ENCODE results near the gene SIGLEC8.
"Not testable (repeated sequence)": the region's sequence is repeated elsewhere in the genome, so short reads cannot be mapped to it uniquely, and the experiment has no call there.

The SIGLEC8 gene

DNA sequence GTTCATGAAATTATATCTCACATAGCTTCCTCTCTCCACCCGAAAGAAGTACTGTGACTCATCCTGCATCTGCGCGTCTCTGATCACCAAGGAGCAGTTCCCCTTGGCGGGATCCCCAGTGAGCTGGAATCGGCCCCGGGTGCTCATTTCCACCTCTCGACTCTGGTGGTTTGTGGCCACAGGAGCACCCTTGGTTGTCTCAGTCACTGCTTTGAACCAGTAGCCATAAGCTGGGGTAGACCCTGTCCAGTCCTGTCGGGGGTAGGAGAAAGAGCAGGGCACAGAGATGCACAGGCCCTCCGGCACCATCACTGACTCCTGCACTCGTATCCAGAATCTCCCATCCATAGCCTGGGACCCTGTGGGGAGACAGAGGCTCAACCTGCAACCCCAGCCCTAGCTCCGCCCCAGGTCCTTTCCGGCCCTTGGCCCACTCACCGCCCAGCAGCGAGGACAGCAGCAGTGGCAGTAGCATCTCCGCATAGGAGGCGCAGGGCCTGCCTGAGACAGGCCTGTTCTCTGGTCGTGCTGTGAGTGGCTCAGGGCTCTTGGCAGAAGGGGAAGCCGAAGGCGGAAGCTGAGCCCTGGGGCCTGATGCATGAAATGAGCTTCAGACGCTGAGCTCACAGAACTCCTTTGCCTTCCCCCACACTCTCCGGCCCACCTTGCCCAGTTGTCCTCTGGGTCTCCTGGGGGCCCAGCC is 41.0 kb downstream of the SIGLEC8 start, which contains the start of gene SIGLEC10:
Gene SIGLEC10 (minus strand): TSS at position 536 of the 703 bp plus-strand sequence. CDS start 61 bp downstream, at position 475.
- H3K79me2 ChIP-seq (ENCODE audit: insufficient read depth, low read depth) = no peaks in the 10 kb centered on the region
- H3K27me3 ChIP-seq (ENCODE audit: insufficient read depth, low read depth) = no peaks in the 10 kb centered on the region; the same call in 1 of the 2 replicates
- H3K4me1 ChIP-seq (ENCODE audit: low read depth, poor library complexity, severe bottlenecking) = no peaks in the 10 kb centered on the region
- H4K20me1 ChIP-seq (ENCODE audit: insufficient read depth) = no peaks in the 10 kb centered on the region
- H3K4me3 ChIP-seq (IDR thresholded peaks at IDR 0.05; ENCODE audit: insufficient read depth, low read depth, low read length) = no peak within 1 kb of the TSS
- TF ChIP-seq, protein P1, sequence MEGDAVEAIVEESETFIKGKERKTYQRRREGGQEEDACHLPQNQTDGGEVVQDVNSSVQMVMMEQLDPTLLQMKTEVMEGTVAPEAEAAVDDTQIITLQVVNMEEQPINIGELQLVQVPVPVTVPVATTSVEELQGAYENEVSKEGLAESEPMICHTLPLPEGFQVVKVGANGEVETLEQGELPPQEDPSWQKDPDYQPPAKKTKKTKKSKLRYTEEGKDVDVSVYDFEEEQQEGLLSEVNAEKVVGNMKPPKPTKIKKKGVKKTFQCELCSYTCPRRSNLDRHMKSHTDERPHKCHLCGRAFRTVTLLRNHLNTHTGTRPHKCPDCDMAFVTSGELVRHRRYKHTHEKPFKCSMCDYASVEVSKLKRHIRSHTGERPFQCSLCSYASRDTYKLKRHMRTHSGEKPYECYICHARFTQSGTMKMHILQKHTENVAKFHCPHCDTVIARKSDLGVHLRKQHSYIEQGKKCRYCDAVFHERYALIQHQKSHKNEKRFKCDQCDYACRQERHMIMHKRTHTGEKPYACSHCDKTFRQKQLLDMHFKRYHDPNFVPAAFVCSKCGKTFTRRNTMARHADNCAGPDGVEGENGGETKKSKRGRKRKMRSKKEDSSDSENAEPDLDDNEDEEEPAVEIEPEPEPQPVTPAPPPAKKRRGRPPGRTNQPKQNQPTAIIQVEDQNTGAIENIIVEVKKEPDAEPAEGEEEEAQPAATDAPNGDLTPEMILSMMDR (conservative IDR thresholded peaks at IDR 0.05; ENCODE audit: low read depth, low read length) = no peak
- no peak within 1 kb of the TSS for H2AFZ ChIP-seq (ENCODE audit: low read depth)
- H3K36me3 ChIP-seq (ENCODE audit: insufficient read depth) = no peaks in the 10 kb centered on the region
- H3K9ac ChIP-seq = no peak within 1 kb of the TSS
- no peak within 1 kb of the TSS for H3K4me2 ChIP-seq
- no peak within 1 kb of the TSS for H3K27ac ChIP-seq

DNA sequence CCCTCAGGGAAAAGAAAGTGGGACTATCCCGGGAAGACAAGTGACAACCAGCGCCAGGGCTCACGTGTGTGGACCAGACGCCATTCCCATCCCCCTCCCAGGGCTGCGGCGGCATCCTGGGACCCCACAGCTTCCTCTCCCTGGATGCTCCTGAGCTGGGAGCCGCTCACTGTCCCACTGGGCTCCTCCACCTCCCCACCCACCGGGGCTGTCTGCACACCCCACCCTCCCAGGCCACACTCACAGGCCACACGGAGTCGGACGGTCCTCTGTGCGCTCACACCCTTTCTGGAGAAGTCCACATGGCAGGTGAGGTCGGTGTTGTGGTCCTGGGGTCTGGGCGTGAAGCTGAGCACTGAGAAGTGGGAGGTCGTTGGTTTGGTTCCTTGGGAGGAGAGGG is 41.8 kb downstream of the SIGLEC8 start:
- H3K9ac ChIP-seq = not testable (repeated sequence)

DNA sequence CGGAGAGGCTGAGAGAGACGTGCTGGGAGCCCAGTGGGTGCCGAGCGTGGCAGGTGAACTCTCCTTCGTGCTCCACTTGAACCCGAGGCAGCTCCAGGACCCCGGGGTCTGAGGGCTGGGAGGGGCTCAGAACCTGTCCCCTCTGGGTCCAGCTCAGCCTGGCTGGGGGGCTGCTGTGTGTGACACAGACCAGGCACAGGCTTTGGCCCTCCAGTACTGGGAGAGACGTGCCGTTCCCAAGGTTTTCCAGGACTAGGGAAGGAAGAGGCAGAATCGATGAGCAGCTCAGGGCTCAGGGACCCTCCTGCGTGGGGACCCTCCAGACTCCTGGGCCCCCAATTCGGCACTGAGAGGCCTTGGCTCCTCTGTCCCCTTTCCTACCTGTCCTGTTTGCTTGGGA is 43.1 kb downstream of the SIGLEC8 start:
- no peaks in the 10 kb centered on the region for H4K20me1 ChIP-seq (ENCODE audit: insufficient read depth)
- H3K4me1 ChIP-seq (ENCODE audit: low read depth, poor library complexity, severe bottlenecking) = no peaks in the 10 kb centered on the region
- H3K79me2 ChIP-seq (ENCODE audit: insufficient read depth, low read depth) = no peaks in the 10 kb centered on the region
- TF ChIP-seq, protein P1 (conservative IDR thresholded peaks at IDR 0.05; ENCODE audit: low read depth, low read length) = no peak
- H3K27me3 ChIP-seq (ENCODE audit: insufficient read depth, low read depth) = no peaks in the 10 kb centered on the region; the same call in 1 of the 2 replicates
- H3K27ac ChIP-seq = no peak overlapping the region
- H3K4me2 ChIP-seq = no peak overlapping the region
- no peak overlapping the region for H3K4me3 ChIP-seq (IDR thresholded peaks at IDR 0.05; ENCODE audit: insufficient read depth, low read depth, low read length)
- H2AFZ ChIP-seq (ENCODE audit: low read depth) = no peak overlapping the region
- H3K9ac ChIP-seq = no peak overlapping the region
- H3K36me3 ChIP-seq (ENCODE audit: insufficient read depth) = no peaks in the 10 kb centered on the region

More for the DNA sequence above, 41.8 kb downstream of the SIGLEC8 start:
- not testable (repeated sequence) for H3K27ac ChIP-seq; H3K4me2 ChIP-seq; H3K27me3 ChIP-seq (ENCODE audit: insufficient read depth, low read depth); H3K79me2 ChIP-seq (ENCODE audit: insufficient read depth, low read depth); H3K4me1 ChIP-seq (ENCODE audit: low read depth, poor library complexity, severe bottlenecking); H2AFZ ChIP-seq (ENCODE audit: low read depth); H3K4me3 ChIP-seq (IDR thresholded peaks at IDR 0.05; ENCODE audit: insufficient read depth, low read depth, low read length); H3K36me3 ChIP-seq (ENCODE audit: insufficient read depth); H4K20me1 ChIP-seq (ENCODE audit: insufficient read depth)

DNA sequence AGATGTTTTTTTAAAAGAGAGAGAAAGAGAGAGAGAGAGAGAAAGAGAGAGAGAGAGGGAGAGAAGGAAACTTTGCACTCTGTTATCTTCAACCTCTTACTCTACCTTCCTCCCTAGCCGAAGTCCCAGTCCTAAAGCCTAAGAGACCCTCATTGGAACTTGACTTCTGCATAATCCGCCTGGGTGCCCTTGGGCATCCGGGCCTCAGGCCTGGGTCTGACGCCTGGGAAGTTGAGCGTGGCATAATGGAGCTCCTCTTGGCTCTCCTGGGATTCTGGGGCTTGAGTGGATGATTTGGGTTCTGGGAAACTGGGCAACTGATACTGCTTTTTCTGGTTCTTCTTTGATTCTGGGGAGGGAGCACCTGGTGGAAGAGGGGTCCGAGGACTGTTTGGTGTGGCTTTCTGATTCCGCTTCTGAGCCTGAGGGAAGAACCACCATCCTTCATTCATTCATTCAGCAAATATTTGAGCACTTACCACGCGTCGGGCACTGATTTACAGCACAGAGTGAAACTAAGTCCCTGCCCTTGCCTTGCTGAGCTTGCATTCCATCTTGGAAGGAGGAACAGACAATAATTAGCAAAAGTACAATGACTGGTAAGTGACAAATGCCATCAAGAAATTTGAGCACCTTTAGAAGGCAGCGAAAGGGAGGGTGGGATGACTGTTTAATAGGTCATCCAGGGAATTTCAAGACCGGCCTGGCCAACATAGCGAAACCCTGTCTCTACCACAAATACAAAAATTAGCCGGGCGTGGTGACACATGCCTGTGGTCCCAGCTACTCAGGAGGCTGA is 47.1 kb downstream of the SIGLEC8 start:
- Histone ChIP-seq H3K4me3 (IDR thresholded peaks at IDR 0.05; ENCODE audit: insufficient read depth, low read depth, low read length) (no peak overlapping the region), H3K27me3 (ENCODE audit: insufficient read depth, low read depth) (no peaks in the 10 kb centered on the region; the same call in 1 of the 2 replicates), H3K4me2 (no peak overlapping the region), H3K4me1 (ENCODE audit: low read depth, poor library complexity, severe bottlenecking) (no peaks in the 10 kb centered on the region), H3K79me2 (ENCODE audit: insufficient read depth, low read depth) (no peaks in the 10 kb centered on the region), H4K20me1 (ENCODE audit: insufficient read depth) (no peaks in the 10 kb centered on the region), H2AFZ (ENCODE audit: low read depth) (no peak overlapping the region), H3K9ac (no peak overlapping the region), H3K36me3 (ENCODE audit: insufficient read depth) (no peaks in the 10 kb centered on the region), H3K27ac (no peak overlapping the region)
- TF ChIP-seq, protein P1 (conservative IDR thresholded peaks at IDR 0.05; ENCODE audit: low read depth, low read length) = no peak
